Measurements from ENCODE around the gene DROSHA.

DNA sequence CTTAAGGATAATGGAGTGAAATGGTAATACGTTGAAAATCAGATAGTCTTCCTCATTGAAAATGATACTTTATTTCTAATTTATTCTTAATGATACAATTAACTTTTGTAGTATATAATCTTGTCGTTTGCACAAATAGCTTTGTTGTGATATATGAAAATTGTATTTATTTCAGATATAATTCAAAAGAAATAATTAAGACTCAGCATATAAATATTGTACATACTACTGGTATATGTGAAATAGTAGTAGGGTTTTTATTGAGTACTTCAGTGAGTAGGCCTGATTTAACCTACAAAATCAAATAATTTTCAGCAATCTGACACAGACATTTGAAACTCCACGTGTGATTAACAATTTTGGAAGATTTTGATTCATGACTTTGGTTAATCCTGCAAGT lies 5.0 kb upstream of the DROSHA start:
- TF ChIP-seq POLR2AphosphoS5 (IDR thresholded peaks at IDR 0.05; ENCODE audit: low read depth, low read length) (no peak), POLR2A (IDR thresholded peaks at IDR 0.05; ENCODE audit: low read depth, low read length) (no peak), SPI1 (IDR thresholded peaks at IDR 0.05; ENCODE audit: low read depth, low read length) (no peak), TAF1 (IDR thresholded peaks at IDR 0.05; ENCODE audit: low read depth, low read length) (no peak), POU2F2 (IDR thresholded peaks at IDR 0.05; ENCODE audit: low read depth, low read length) (no peak), PAX5 (IDR thresholded peaks at IDR 0.05; ENCODE audit: insufficient read depth, low read length, severe bottlenecking) (no peak)

Measured in GM12891 (cell line).